Measurements from ENCODE around the gene MEX3A. TPM values are rescaled to one million over a fixed set of nuclear protein-coding genes. Genes with fewer than 3 reads are reported as not detected.
"Not testable (repeated sequence)": the region's sequence is repeated elsewhere in the genome, so short reads cannot be mapped to it uniquely, and the experiment has no call there.

MEX3A gene
- polyA plus RNA-seq, 1 donor (not counting 4 experiments of a cell fraction or from before 2014, with no cell fraction given) = 1.1 TPM

DNA sequence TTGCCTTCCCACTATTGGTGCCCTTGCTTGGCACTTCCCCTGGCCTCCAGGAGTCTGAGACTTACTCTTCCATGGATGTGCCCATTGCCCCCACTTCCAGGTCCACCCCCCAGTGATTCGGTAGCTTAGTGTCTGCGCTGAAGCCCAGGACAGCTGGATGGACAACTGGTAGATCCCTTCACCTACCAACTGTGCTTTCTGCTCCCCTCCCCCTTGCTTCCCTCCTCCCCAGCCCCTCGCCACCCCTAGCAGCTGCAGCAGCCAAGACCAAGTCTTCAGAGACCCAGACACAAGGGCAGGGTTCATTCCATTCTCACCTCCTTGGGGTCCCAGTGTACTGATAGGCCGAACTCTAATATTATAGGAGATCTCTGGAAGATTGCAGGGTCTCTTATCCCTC, 39.2 kb upstream of the MEX3A start:
- Histone ChIP-seq H3K79me2 (ENCODE audit: control insufficient read depth, insufficient read depth, low read length) (peaks cover 83% of the 10 kb centered on the region), H2AFZ (ENCODE audit: control insufficient read depth, low read length) (no peak overlapping the region), H3K27ac (ENCODE audit: control insufficient read depth, insufficient read depth, low read length) (peak overlapping the region; percentile 97), H3K9me1 (ENCODE audit: control insufficient read depth, extremely low read depth, insufficient read depth, low read length) (peaks cover 3% of the 10 kb centered on the region), H3K9ac (ENCODE audit: control insufficient read depth, extremely low read depth, insufficient read depth, low read length) (peak overlapping the region; percentile 66), H3K9me3 (ENCODE audit: control insufficient read depth, low read depth, low read length) (no peaks in the 10 kb centered on the region), H3K4me1 (ENCODE audit: control insufficient read depth, extremely low read depth, insufficient read depth, low read length) (peaks cover 79% of the 10 kb centered on the region), H3K4me2 (ENCODE audit: control insufficient read depth, extremely low read depth, insufficient read depth, low read depth, low read length) (peak overlapping the region; percentile 97), H3K4me3 (ENCODE audit: control insufficient read depth in 2 of 3, extremely low read depth in 1 of 3, insufficient read depth in 2 of 3, low read depth in 1 of 3, low read length in 3 of 3) (peak overlapping the region; percentile 1 to 68 (median 66)), H3K36me3 (ENCODE audit: control insufficient read depth in 2 of 2, extremely low read depth in 1 of 2, insufficient read depth in 2 of 2, low read length in 2 of 2) (peaks cover 2 to 18% of the 10 kb centered on the region in 2 experiments), H3K27me3 (ENCODE audit: control insufficient read depth, extremely low read depth, insufficient read depth, low read length) (no peaks in the 10 kb centered on the region), H4K20me1 (ENCODE audit: control insufficient read depth, extremely low read depth, insufficient read depth, low read length) (peaks cover 23% of the 10 kb centered on the region)
- no peak for FAIRE-seq
- TF ChIP-seq EZH2 (IDR thresholded peaks at IDR 0.05; ENCODE audit: low read length) = no peak
- TF ChIP-seq, protein P1, sequence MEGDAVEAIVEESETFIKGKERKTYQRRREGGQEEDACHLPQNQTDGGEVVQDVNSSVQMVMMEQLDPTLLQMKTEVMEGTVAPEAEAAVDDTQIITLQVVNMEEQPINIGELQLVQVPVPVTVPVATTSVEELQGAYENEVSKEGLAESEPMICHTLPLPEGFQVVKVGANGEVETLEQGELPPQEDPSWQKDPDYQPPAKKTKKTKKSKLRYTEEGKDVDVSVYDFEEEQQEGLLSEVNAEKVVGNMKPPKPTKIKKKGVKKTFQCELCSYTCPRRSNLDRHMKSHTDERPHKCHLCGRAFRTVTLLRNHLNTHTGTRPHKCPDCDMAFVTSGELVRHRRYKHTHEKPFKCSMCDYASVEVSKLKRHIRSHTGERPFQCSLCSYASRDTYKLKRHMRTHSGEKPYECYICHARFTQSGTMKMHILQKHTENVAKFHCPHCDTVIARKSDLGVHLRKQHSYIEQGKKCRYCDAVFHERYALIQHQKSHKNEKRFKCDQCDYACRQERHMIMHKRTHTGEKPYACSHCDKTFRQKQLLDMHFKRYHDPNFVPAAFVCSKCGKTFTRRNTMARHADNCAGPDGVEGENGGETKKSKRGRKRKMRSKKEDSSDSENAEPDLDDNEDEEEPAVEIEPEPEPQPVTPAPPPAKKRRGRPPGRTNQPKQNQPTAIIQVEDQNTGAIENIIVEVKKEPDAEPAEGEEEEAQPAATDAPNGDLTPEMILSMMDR (optimal IDR thresholded peaks at IDR 0.05 in 1 of 3, IDR thresholded peaks at IDR 0.05 in 1 of 3, conservative IDR thresholded peaks at IDR 0.05 in 1 of 3; ENCODE audit: extremely low read depth in 1 of 3, insufficient read depth in 2 of 3, low read length in 3 of 3) = no peak
- dilution Hi-C loops (cut with MboI; ENCODE audit: extremely low pct_ligation_motif_present, low sequenced_read_pairs) = no loop called here
- no peak for DNase-seq (ENCODE audit: low read depth, low spot score)

- H2AFZ ChIP-seq (ENCODE audit: control insufficient read depth, low read length); dilution Hi-C loops (cut with MboI; ENCODE audit: extremely low pct_ligation_motif_present, low sequenced_read_pairs); DNase-seq (ENCODE audit: low read depth, low spot score); H3K9me1 ChIP-seq (ENCODE audit: control insufficient read depth, extremely low read depth, insufficient read depth, low read length); FAIRE-seq; H3K27me3 ChIP-seq (ENCODE audit: control insufficient read depth, extremely low read depth, insufficient read depth, low read length); H3K9me3 ChIP-seq (ENCODE audit: control insufficient read depth, low read depth, low read length): not testable (repeated sequence)
- Histone ChIP-seq H3K36me3 (ENCODE audit: control insufficient read depth in 2 of 2, extremely low read depth in 1 of 2, insufficient read depth in 2 of 2, low read length in 2 of 2) (peaks cover 2 to 20% of the 10 kb centered on the region in 2 experiments), H3K4me1 (ENCODE audit: control insufficient read depth, extremely low read depth, insufficient read depth, low read length) (peaks cover 74% of the 10 kb centered on the region), H3K4me2 (ENCODE audit: control insufficient read depth, extremely low read depth, insufficient read depth, low read depth, low read length) (peak overlapping the region; percentile 97), H4K20me1 (ENCODE audit: control insufficient read depth, extremely low read depth, insufficient read depth, low read length) (peaks cover 26% of the 10 kb centered on the region), H3K9ac (ENCODE audit: control insufficient read depth, extremely low read depth, insufficient read depth, low read length) (peak overlapping the region; percentile 66), H3K4me3 (ENCODE audit: control insufficient read depth in 2 of 3, extremely low read depth in 1 of 3, insufficient read depth in 2 of 3, low read depth in 1 of 3, low read length in 3 of 3) (peak overlapping the region; percentile 1 to 68 (median 66)), H3K27ac (ENCODE audit: control insufficient read depth, insufficient read depth, low read length) (peak overlapping the region; percentile 97), H3K79me2 (ENCODE audit: control insufficient read depth, insufficient read depth, low read length) (peaks cover 87% of the 10 kb centered on the region)
These were observed 38.7 kb upstream of the MEX3A start for GRCh38 chr1:156121005-156121404.

GRCh38 chr1:156120318-156120717, 38.1 kb upstream of the MEX3A start:
- Histone ChIP-seq H3K9me3 (ENCODE audit: control insufficient read depth, low read depth, low read length) (no peaks in the 10 kb centered on the region), H3K9me1 (ENCODE audit: control insufficient read depth, extremely low read depth, insufficient read depth, low read length) (peaks cover 3% of the 10 kb centered on the region), H3K4me2 (ENCODE audit: control insufficient read depth, extremely low read depth, insufficient read depth, low read depth, low read length) (peak overlapping the region; percentile 97), H2AFZ (ENCODE audit: control insufficient read depth, low read length) (no peak overlapping the region), H3K4me1 (ENCODE audit: control insufficient read depth, extremely low read depth, insufficient read depth, low read length) (peaks cover 71% of the 10 kb centered on the region), H3K79me2 (ENCODE audit: control insufficient read depth, insufficient read depth, low read length) (peaks cover 93% of the 10 kb centered on the region), H3K9ac (ENCODE audit: control insufficient read depth, extremely low read depth, insufficient read depth, low read length) (peak overlapping the region; percentile 66), H3K36me3 (ENCODE audit: control insufficient read depth in 2 of 2, extremely low read depth in 1 of 2, insufficient read depth in 2 of 2, low read length in 2 of 2) (peaks cover 2 to 20% of the 10 kb centered on the region in 2 experiments), H3K27ac (ENCODE audit: control insufficient read depth, insufficient read depth, low read length) (peak overlapping the region; percentile 70), H3K27me3 (ENCODE audit: control insufficient read depth, extremely low read depth, insufficient read depth, low read length) (no peaks in the 10 kb centered on the region), H3K4me3 (ENCODE audit: control insufficient read depth in 2 of 3, extremely low read depth in 1 of 3, insufficient read depth in 2 of 3, low read depth in 1 of 3, low read length in 3 of 3) (peak overlapping the region in 2 of 3 experiments; percentile 11 to 68), H4K20me1 (ENCODE audit: control insufficient read depth, extremely low read depth, insufficient read depth, low read length) (peaks cover 26% of the 10 kb centered on the region)
- DNase-seq (ENCODE audit: low read depth, low spot score) (no peak), FAIRE-seq (no peak)
- dilution Hi-C loops (cut with MboI; ENCODE audit: extremely low pct_ligation_motif_present, low sequenced_read_pairs) = no loop called here
- TF ChIP-seq, protein P1 (optimal IDR thresholded peaks at IDR 0.05 in 1 of 3, IDR thresholded peaks at IDR 0.05 in 1 of 3, conservative IDR thresholded peaks at IDR 0.05 in 1 of 3; ENCODE audit: extremely low read depth in 1 of 3, insufficient read depth in 2 of 3, low read length in 3 of 3) = no peak
- no peak for TF ChIP-seq EZH2 (IDR thresholded peaks at IDR 0.05; ENCODE audit: low read length)

Data from keratinocyte (primary cell).